ENCODE results near the gene TAL1. TPM values are rescaled to one million over a fixed set of nuclear protein-coding genes. Genes with fewer than 3 reads are reported as not detected.

TAL1 gene
- total RNA-seq, 4 donors from 2014 or later, result 3.9 to 14.9 (median 12.8) TPM

DNA sequence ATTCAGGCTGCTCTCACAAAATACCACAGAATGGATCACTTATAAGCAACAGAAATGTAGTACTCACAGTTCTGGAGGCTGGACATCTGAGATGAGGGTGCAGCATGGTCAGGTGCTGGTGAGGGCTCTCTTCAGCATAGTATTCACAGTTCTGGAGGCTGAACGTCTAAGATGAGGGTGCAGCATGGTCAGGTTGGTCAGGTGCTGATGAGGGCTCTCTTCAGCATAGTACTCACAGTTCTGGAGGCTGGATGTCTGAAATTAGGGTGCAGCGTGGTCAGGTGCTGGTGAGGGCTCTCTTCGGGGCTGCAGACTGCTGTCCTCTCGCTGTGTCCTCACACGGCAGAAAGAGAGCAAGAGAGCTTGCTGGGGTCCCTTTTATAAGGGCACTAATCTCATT lies 59.2 kb downstream of the TAL1 start:
- WGBS, 2 donors, result 87 to 95% methylated on average over 5 of the region's 5 CpGs
- TF ChIP-seq, protein P1, sequence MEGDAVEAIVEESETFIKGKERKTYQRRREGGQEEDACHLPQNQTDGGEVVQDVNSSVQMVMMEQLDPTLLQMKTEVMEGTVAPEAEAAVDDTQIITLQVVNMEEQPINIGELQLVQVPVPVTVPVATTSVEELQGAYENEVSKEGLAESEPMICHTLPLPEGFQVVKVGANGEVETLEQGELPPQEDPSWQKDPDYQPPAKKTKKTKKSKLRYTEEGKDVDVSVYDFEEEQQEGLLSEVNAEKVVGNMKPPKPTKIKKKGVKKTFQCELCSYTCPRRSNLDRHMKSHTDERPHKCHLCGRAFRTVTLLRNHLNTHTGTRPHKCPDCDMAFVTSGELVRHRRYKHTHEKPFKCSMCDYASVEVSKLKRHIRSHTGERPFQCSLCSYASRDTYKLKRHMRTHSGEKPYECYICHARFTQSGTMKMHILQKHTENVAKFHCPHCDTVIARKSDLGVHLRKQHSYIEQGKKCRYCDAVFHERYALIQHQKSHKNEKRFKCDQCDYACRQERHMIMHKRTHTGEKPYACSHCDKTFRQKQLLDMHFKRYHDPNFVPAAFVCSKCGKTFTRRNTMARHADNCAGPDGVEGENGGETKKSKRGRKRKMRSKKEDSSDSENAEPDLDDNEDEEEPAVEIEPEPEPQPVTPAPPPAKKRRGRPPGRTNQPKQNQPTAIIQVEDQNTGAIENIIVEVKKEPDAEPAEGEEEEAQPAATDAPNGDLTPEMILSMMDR (IDR thresholded peaks at IDR 0.05), result no peak
- TF ChIP-seq POLR2A (IDR thresholded peaks at IDR 0.05), result no peak
- H3K4me1 ChIP-seq, result no peaks in the 10 kb centered on the region
- H3K27me3 ChIP-seq, result no peaks in the 10 kb centered on the region
- intact Hi-C loops (cut with DNase I), result no loop called here
- no peak for DNase-seq
- H3K36me3 ChIP-seq, result no peaks in the 10 kb centered on the region
- H3K27ac ChIP-seq, result no peak overlapping the region
- no peaks in the 10 kb centered on the region for H3K9me3 ChIP-seq
- no peak overlapping the region for H3K4me3 ChIP-seq (replicated peaks in 1 of 3)

Other genes starting within 250 kb of the TAL1 start
- 1 to 10 TPM; 4.3 to 8.1 (median 6.8) TPM for gene CYP4X1, start 208.6 kb downstream of the TAL1 start, total RNA-seq
- gene CYP4Z1, start 165.0 kb downstream of the TAL1 start, total RNA-seq, result 1 to 10 TPM in 3 of 4 donors, under 1 TPM in 1; 0.39 to 1.7 (median 1.4) TPM
- not detected for gene CYP4A22, start 94.8 kb downstream of the TAL1 start, total RNA-seq
- gene PDZK1IP1, start 42.2 kb downstream of the TAL1 start, total RNA-seq, result 1 to 10 TPM in 1 of 4 donors, under 1 TPM in 1, not detected in 2; 0.83 to 3.0 TPM
- 1 to 10 TPM in 3 of 4 donors, under 1 TPM in 1; 0.93 to 2.5 (median 1.6) TPM for gene STIL, start 81.9 kb upstream of the TAL1 start, total RNA-seq
- 100 to 1,000 TPM; 122 to 147 (median 134) TPM for gene CMPK1, start 101.6 kb upstream of the TAL1 start, total RNA-seq
- gene FOXE3, start 184.1 kb upstream of the TAL1 start, total RNA-seq, result not detected
- gene FOXD2, start 205.8 kb upstream of the TAL1 start, total RNA-seq, result under 1 TPM in 2 of 4 donors, not detected in 2; 0.11 to 0.54 TPM